Measurements from ENCODE around the gene C17orf58.

- TF ChIP-seq CTCF (IDR thresholded peaks at IDR 0.05) (no peak), POLR2A (IDR thresholded peaks at IDR 0.05) (no peak)
These were observed 1.3 kb downstream of the C17orf58 start for GRCh38 chr17:67994817-67995569.

Measured in uterus (tissue), 2 donors.